Immature natural killer cell (primary cell): ENCODE measurements around the gene VSX1. TPM values are rescaled to one million over a fixed set of nuclear protein-coding genes. Genes with fewer than 3 reads are reported as not detected.
A peak's percentile ranks its signal among the peaks of the same experiment; 100 is the strongest.

ENCODE experiments used
- DNase-seq, 3 donors: peaks; one replicate each; pipeline ENCODE4 v3.0.0; 2022; ENCODE audit warnings: mixed read lengths in 1 of 3
- H3K27ac Mint-ChIP-seq, 6 donors: one replicate each; pipeline ENCODE4 v1.8.0; 2020; ENCODE audit warnings: mixed read lengths in 6 of 6, mild to moderate bottlenecking in 5 of 6, inconsistent platforms in 4 of 6, moderate library complexity in 3 of 6
- H3K27me3 Mint-ChIP-seq, 3 donors: one replicate each; pipeline ENCODE4 v1.8.0; 2020 to 2021; ENCODE audit warnings: low read depth in 3 of 3, mild to moderate bottlenecking in 3 of 3, mixed read lengths in 3 of 3, moderate library complexity in 3 of 3, inconsistent platforms in 1 of 3
- H3K36me3 Mint-ChIP-seq, 3 donors: one replicate each; pipeline ENCODE4 v1.8.0; 2020; ENCODE audit warnings: mixed read lengths in 3 of 3, inconsistent platforms in 2 of 3, mild to moderate bottlenecking in 2 of 3
- H3K4me1 Mint-ChIP-seq, 2 donors: one replicate each; pipeline ENCODE4 v1.8.0; 2020; ENCODE audit warnings: inconsistent platforms in 2 of 2, mild to moderate bottlenecking in 2 of 2, mixed read lengths in 2 of 2, moderate library complexity in 1 of 2
- H3K4me3 Mint-ChIP-seq, 5 donors: one replicate each; pipeline ENCODE4 v1.8.0; 2020; ENCODE audit warnings: mild to moderate bottlenecking in 5 of 5, mixed read lengths in 5 of 5, inconsistent platforms in 3 of 5, moderate library complexity in 3 of 5
- H3K9me3 Mint-ChIP-seq, 6 donors: one replicate each; pipeline ENCODE4 v1.8.0; 2020; ENCODE audit warnings: mild to moderate bottlenecking in 6 of 6, mixed read lengths in 6 of 6, inconsistent platforms in 4 of 6, moderate library complexity in 3 of 6
- polyA plus RNA-seq, 3 donors: library from polyadenylated mRNA; unstranded; fragments of 300-500 nt; fragmentation: Illumina TruSeq; gene quantifications; one replicate each; pipeline ENCODE4 v1.2.3, GENCODE V29; 2021

The VSX1 gene
- polyA plus RNA-seq, 3 donors from 2014 or later: not detected

GRCh38 chr20:25067102-25067987, 14.6 kb downstream of the VSX1 start:
- Mint-ChIP-seq H3K36me3 (no peaks in the 10 kb centered on the region), H3K27ac (no peak overlapping the region), H3K4me3 (no peak overlapping the region), H3K4me1 (peaks cover 6 to 8% of the 10 kb centered on the region in 2 donors), H3K9me3 (peaks cover 0 to 2% (median 0%) of the 10 kb centered on the region in 6 donors), H3K27me3 (peaks cover 8 to 13% (median 11%) of the 10 kb centered on the region in 3 donors)
- DNase-seq: no peak

- Mint-ChIP-seq H3K27ac (no peak overlapping the region), H3K9me3 (peaks cover 0 to 2% (median 0%) of the 10 kb centered on the region in 6 donors), H3K36me3 (no peaks in the 10 kb centered on the region), H3K4me3 (no peak overlapping the region), H3K27me3 (peaks cover 5 to 8% (median 6%) of the 10 kb centered on the region in 3 donors), H3K4me1 (peaks cover 6 to 8% of the 10 kb centered on the region in 2 donors)
- DNase-seq: no peak
These were observed 15.6 kb downstream of the VSX1 start for GRCh38 chr20:25066386-25066785.

GRCh38 chr20:25065625-25066338, 16.2 kb downstream of the VSX1 start:
- Mint-ChIP-seq H3K4me1 (peaks cover 6 to 8% of the 10 kb centered on the region in 2 donors), H3K27ac (peak overlapping the region in 2 of 6 donors; percentile 13 to 37), H3K4me3 (no peak overlapping the region), H3K9me3 (peaks cover 0 to 2% (median 0%) of the 10 kb centered on the region in 6 donors), H3K27me3 (peaks cover 3 to 6% (median 4%) of the 10 kb centered on the region in 3 donors), H3K36me3 (no peaks in the 10 kb centered on the region)
- DNase-seq: peak; percentile 63 to 71 (median 66)

GRCh38 chr20:25065072-25065624, 16.8 kb downstream of the VSX1 start:
- Mint-ChIP-seq H3K9me3 (peaks cover 0 to 2% (median 0%) of the 10 kb centered on the region in 6 donors), H3K27me3 (peaks cover 2 to 6% (median 3%) of the 10 kb centered on the region in 3 donors), H3K36me3 (no peaks in the 10 kb centered on the region), H3K4me3 (no peak overlapping the region), H3K4me1 (peaks cover 6 to 8% of the 10 kb centered on the region in 2 donors), H3K27ac (peak overlapping the region in 2 of 6 donors; percentile 13 to 37)
- DNase-seq: no peak

DNA sequence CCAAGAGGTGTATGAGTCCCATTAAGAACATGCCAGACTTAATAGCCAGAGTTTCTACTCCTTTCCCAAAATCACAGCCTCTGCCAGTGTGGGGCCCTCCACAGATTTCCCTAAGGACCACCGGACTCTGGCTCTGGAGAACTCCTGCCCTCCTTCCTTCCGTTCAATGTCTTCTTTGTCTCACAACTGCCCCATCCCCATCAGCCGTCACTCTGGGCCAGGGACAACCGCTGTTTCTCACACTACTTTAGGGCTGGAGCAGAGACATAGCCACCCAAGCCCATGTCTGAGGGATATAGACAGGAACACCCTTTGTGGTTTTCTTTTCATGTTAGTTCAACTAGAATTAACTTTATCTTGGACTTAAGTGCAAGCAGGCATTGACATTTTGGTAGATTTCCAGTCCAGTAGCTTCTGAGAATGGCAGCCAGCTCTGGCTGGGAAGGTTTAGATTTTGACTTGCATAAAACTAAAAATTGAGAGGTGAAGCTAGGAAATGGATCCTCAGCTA, 17.3 kb downstream of the VSX1 start:
- Mint-ChIP-seq H3K9me3 (peaks cover 0 to 2% (median 0%) of the 10 kb centered on the region in 6 donors), H3K27me3 (peaks cover 2 to 5% (median 3%) of the 10 kb centered on the region in 3 donors), H3K36me3 (no peaks in the 10 kb centered on the region), H3K4me1 (peaks cover 6 to 8% of the 10 kb centered on the region in 2 donors), H3K27ac (peak overlapping the region in 1 of 6 donors; percentile 41), H3K4me3 (no peak overlapping the region)
- DNase-seq: no peak

- Mint-ChIP-seq H3K36me3 (no peaks in the 10 kb centered on the region), H3K4me1 (peaks cover 12 to 14% of the 10 kb centered on the region in 2 donors), H3K27me3 (peaks cover 2 to 5% (median 3%) of the 10 kb centered on the region in 3 donors), H3K9me3 (peaks cover 0 to 2% (median 0%) of the 10 kb centered on the region in 6 donors), H3K27ac (no peak overlapping the region), H3K4me3 (no peak overlapping the region)
- DNase-seq: no peak
These were observed 18.0 kb downstream of the VSX1 start for GRCh38 chr20:25063981-25064380.

DNA sequence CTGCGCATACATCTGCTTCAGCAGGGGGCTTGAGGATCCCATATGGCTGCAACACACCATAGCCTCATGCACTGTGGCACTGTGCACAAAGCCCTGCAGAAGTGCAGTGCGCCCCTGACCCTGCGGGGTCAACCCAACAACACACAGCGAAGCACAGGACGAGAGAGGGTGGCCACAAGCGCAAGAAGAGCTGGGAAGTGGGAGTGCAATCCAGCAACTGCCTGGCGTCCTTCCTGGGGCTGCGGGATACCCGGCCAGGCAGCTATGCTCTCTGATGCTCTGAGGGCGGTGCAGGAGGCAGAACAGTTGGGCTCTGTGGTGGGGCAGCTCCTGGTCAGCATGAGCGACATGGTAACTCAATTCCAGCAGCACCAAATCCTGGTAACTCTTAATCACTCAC, 18.4 kb downstream of the VSX1 start:
- DNase-seq: no peak
- Mint-ChIP-seq H3K4me3 (no peak overlapping the region), H3K36me3 (no peaks in the 10 kb centered on the region), H3K27me3 (peaks cover 2 to 8% (median 3%) of the 10 kb centered on the region in 3 donors), H3K27ac (no peak overlapping the region), H3K4me1 (peaks cover 17 to 19% of the 10 kb centered on the region in 2 donors), H3K9me3 (peaks cover 0 to under 1% (median 0%) of the 10 kb centered on the region in 6 donors)

GRCh38 chr20:25062841-25063240, 19.1 kb downstream of the VSX1 start:
- Mint-ChIP-seq H3K4me1 (peaks cover 17 to 20% of the 10 kb centered on the region in 2 donors), H3K9me3 (no peaks in the 10 kb centered on the region), H3K27ac (no peak overlapping the region), H3K4me3 (no peak overlapping the region), H3K27me3 (peaks cover 2 to 13% (median 3%) of the 10 kb centered on the region in 3 donors), H3K36me3 (no peaks in the 10 kb centered on the region)
- DNase-seq: no peak

GRCh38 chr20:25061821-25062530, 20.0 kb downstream of the VSX1 start:
- Mint-ChIP-seq H3K27me3 (peaks cover 5 to 17% (median 6%) of the 10 kb centered on the region in 3 donors), H3K36me3 (no peaks in the 10 kb centered on the region), H3K4me1 (peaks cover 19 to 21% of the 10 kb centered on the region in 2 donors), H3K9me3 (no peaks in the 10 kb centered on the region), H3K4me3 (no peak overlapping the region), H3K27ac (peak overlapping the region in 1 of 6 donors; percentile 10)
- DNase-seq: no peak

DNA sequence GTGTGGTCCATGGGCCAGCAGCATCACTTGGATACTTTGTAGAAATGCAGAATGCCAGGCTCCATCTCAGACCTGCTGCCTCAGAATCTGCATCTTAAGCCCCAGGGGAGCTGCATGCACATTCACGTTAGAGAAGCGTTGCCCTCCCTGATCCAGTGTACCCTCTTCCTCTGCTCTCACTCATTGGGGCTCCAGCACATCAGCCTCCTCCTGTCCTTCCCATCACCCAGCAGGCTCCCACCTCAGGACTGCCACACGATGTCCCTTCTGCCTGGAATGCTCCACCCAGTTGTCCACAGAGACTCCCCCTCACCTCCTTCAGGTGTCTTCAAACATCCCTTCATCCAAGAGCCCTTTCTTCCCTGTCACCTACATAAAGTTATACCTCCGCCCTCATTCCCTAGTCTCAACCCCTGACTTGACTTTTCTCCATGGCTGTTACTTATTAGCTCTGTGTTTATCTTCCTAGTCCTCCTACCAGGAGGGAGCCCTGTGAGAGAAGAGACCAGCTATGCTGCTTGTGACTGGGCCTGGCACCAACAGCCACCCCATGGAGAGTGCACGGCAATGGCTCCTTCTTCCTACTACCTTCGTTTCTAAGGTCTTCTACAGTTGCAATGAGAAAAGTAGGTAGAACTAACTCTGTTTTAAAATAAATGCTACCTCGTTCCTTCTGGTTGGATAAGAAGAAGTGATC, 20.7 kb downstream of the VSX1 start:
- no peak overlapping the region for H3K4me3 Mint-ChIP-seq
- peak overlapping the region in 4 of 6 donors; percentile 0 to 73 (median 19) for H3K27ac Mint-ChIP-seq
- DNase-seq: no peak

GRCh38 chr20:25059866-25060465, 22.0 kb downstream of the VSX1 start:
- Mint-ChIP-seq H3K4me1 (peaks cover 33% of the 10 kb centered on the region in 2 donors), H3K9me3 (no peaks in the 10 kb centered on the region), H3K4me3 (no peak overlapping the region), H3K36me3 (no peaks in the 10 kb centered on the region), H3K27ac (peak overlapping the region in 5 of 6 donors; percentile 20 to 96 (median 90)), H3K27me3 (peaks cover 3 to 26% (median 4%) of the 10 kb centered on the region in 3 donors)
- no peak for DNase-seq

More for the DNA sequence above, 20.7 kb downstream of the VSX1 start:
- H3K4me1 Mint-ChIP-seq: peaks cover 26 to 28% of the 10 kb centered on the region in 2 donors
- no peaks in the 10 kb centered on the region for H3K9me3 Mint-ChIP-seq
- no peaks in the 10 kb centered on the region for H3K36me3 Mint-ChIP-seq
- H3K27me3 Mint-ChIP-seq: peaks cover 4 to 24% (median 7%) of the 10 kb centered on the region in 3 donors
